ENCODE results near the gene RLN3. TPM values are rescaled to one million over a fixed set of nuclear protein-coding genes. Genes with fewer than 3 reads are reported as not detected.

The RLN3 gene
- total and polyA plus RNA-seq, 4 donors = not detected

- no peak for DNase-seq (ENCODE audit: low spot score)
- WGBS = 91% methylated on average over 7 of the region's 7 CpGs
- no peak for TF ChIP-seq HNF4A (conservative IDR thresholded peaks at IDR 0.05)
- no peak for TF ChIP-seq HNF4G (IDR thresholded peaks at IDR 0.05)
- TF ChIP-seq, protein P1, sequence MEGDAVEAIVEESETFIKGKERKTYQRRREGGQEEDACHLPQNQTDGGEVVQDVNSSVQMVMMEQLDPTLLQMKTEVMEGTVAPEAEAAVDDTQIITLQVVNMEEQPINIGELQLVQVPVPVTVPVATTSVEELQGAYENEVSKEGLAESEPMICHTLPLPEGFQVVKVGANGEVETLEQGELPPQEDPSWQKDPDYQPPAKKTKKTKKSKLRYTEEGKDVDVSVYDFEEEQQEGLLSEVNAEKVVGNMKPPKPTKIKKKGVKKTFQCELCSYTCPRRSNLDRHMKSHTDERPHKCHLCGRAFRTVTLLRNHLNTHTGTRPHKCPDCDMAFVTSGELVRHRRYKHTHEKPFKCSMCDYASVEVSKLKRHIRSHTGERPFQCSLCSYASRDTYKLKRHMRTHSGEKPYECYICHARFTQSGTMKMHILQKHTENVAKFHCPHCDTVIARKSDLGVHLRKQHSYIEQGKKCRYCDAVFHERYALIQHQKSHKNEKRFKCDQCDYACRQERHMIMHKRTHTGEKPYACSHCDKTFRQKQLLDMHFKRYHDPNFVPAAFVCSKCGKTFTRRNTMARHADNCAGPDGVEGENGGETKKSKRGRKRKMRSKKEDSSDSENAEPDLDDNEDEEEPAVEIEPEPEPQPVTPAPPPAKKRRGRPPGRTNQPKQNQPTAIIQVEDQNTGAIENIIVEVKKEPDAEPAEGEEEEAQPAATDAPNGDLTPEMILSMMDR (IDR thresholded peaks at IDR 0.05; ENCODE audit: low read depth, low read length, missing input control) = no peak
- H3K4me3 ChIP-seq (ENCODE audit: low read depth in 1 of 3, low read length in 3 of 3) = no peak overlapping the region
- H3K27ac ChIP-seq (ENCODE audit: low read depth in 1 of 2, low read length in 2 of 2) = no peak overlapping the region
- H3K9ac ChIP-seq (ENCODE audit: low read depth in 1 of 2, low read length in 2 of 2) = no peak overlapping the region
- H3K27me3 ChIP-seq (ENCODE audit: control insufficient read depth in 4 of 4, insufficient read depth in 4 of 4, low read length in 3 of 4) = no peaks in the 10 kb centered on the region
- peaks cover 0 to 10% (median 3%) of the 10 kb centered on the region in 4 donors for H3K4me1 ChIP-seq (ENCODE audit: control insufficient read depth in 4 of 4, insufficient read depth in 4 of 4, low read length in 3 of 4)
- peaks cover 0 to 24% (median 5%) of the 10 kb centered on the region in 4 donors for H3K36me3 ChIP-seq (ENCODE audit: control insufficient read depth in 4 of 4, insufficient read depth in 3 of 4, low read depth in 1 of 4, low read length in 3 of 4)
- H3K9me3 ChIP-seq (ENCODE audit: control insufficient read depth in 4 of 4, low read length in 3 of 4) = no peaks in the 10 kb centered on the region
Observed at GRCh38 chr19:13989487-13989886, 38.5 kb upstream of the RLN3 start.

- Histone ChIP-seq H3K9me3 (ENCODE audit: control insufficient read depth in 4 of 4, low read length in 3 of 4) (no peaks in the 10 kb centered on the region), H3K4me3 (ENCODE audit: low read depth in 1 of 3, low read length in 3 of 3) (no peak overlapping the region), H3K27me3 (ENCODE audit: control insufficient read depth in 4 of 4, insufficient read depth in 4 of 4, low read length in 3 of 4) (no peaks in the 10 kb centered on the region), H3K9ac (ENCODE audit: low read depth in 1 of 2, low read length in 2 of 2) (no peak overlapping the region), H3K27ac (ENCODE audit: low read depth in 1 of 2, low read length in 2 of 2) (no peak overlapping the region), H3K4me1 (ENCODE audit: control insufficient read depth in 4 of 4, insufficient read depth in 4 of 4, low read length in 3 of 4) (peaks cover 0 to 10% (median 4%) of the 10 kb centered on the region in 4 donors), H3K36me3 (ENCODE audit: control insufficient read depth in 4 of 4, insufficient read depth in 3 of 4, low read depth in 1 of 4, low read length in 3 of 4) (peaks cover 0 to 24% (median 5%) of the 10 kb centered on the region in 4 donors)
- TF ChIP-seq, protein P1 (IDR thresholded peaks at IDR 0.05; ENCODE audit: low read depth, low read length, missing input control) = no peak
- no peak for DNase-seq (ENCODE audit: low spot score)
- WGBS = 97% methylated on average over 8 of the region's 8 CpGs
Observed at GRCh38 chr19:13990085-13990484, 37.9 kb upstream of the RLN3 start.

DNA sequence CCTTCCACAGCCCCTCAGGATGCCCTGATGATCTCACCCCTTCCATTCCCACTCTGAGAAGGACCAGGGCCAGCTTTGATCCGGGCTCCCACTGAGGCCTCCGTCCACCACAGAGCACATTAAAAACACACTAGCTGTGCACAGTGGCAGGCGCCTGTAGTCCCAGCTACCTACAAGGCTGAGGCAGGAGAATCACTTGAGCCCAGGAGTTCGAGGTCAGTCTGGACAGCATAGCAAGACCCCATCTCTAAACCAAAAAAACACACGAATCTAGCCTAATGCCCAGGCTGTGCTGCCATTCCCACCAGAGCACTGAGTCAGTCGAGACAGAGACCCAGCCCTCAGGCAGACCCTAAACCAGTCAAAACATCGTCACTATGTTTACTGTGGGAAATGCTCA, 35.9 kb upstream of the RLN3 start:
- 94% methylated on average over 7 of the region's 7 CpGs for WGBS
- H3K27me3 ChIP-seq (ENCODE audit: control insufficient read depth in 4 of 4, insufficient read depth in 4 of 4, low read length in 3 of 4) = no peaks in the 10 kb centered on the region
- TF ChIP-seq HNF4A (conservative IDR thresholded peaks at IDR 0.05) (no peak), RXRA (IDR thresholded peaks at IDR 0.05) (no peak), ATF3 (IDR thresholded peaks at IDR 0.05) (no peak), EGR1 (IDR thresholded peaks at IDR 0.05; ENCODE audit: low read depth in 2 of 2) (no peak), YY1 (IDR thresholded peaks at IDR 0.05) (no peak), FOXA1 (IDR thresholded peaks at IDR 0.05) (no peak), SP1 (IDR thresholded peaks at IDR 0.05) (no peak), GABPA (IDR thresholded peaks at IDR 0.05 in 1 of 2, conservative IDR thresholded peaks at IDR 0.05 in 1 of 2) (no peak)
- TF ChIP-seq, protein P2, sequence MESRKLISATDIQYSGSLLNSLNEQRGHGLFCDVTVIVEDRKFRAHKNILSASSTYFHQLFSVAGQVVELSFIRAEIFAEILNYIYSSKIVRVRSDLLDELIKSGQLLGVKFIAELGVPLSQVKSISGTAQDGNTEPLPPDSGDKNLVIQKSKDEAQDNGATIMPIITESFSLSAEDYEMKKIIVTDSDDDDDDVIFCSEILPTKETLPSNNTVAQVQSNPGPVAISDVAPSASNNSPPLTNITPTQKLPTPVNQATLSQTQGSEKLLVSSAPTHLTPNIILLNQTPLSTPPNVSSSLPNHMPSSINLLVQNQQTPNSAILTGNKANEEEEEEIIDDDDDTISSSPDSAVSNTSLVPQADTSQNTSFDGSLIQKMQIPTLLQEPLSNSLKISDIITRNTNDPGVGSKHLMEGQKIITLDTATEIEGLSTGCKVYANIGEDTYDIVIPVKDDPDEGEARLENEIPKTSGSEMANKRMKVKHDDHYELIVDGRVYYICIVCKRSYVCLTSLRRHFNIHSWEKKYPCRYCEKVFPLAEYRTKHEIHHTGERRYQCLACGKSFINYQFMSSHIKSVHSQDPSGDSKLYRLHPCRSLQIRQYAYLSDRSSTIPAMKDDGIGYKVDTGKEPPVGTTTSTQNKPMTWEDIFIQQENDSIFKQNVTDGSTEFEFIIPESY (IDR thresholded peaks at IDR 0.05) = no peak
- TF ChIP-seq, protein P3, sequence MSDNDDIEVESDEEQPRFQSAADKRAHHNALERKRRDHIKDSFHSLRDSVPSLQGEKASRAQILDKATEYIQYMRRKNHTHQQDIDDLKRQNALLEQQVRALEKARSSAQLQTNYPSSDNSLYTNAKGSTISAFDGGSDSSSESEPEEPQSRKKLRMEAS (IDR thresholded peaks at IDR 0.05) = no peak
- no peak for DNase-seq (ENCODE audit: low spot score)
- H3K9me3 ChIP-seq (ENCODE audit: control insufficient read depth in 4 of 4, low read length in 3 of 4) = no peaks in the 10 kb centered on the region
- H3K27ac ChIP-seq (ENCODE audit: low read depth in 1 of 2, low read length in 2 of 2) = no peak overlapping the region
- peaks cover 0 to 9% (median 5%) of the 10 kb centered on the region in 4 donors for H3K4me1 ChIP-seq (ENCODE audit: control insufficient read depth in 4 of 4, insufficient read depth in 4 of 4, low read length in 3 of 4)
- peaks cover 0 to 24% (median 7%) of the 10 kb centered on the region in 4 donors for H3K36me3 ChIP-seq (ENCODE audit: control insufficient read depth in 4 of 4, insufficient read depth in 3 of 4, low read depth in 1 of 4, low read length in 3 of 4)
- H3K4me3 ChIP-seq (ENCODE audit: low read depth in 1 of 3, low read length in 3 of 3) = no peak overlapping the region
- no peak overlapping the region for H3K9ac ChIP-seq (ENCODE audit: low read depth in 1 of 2, low read length in 2 of 2)

Measured in liver (tissue), 9 donors.